IPS-18a (cell line): Measurements from ENCODE around the gene SNRPD1.

Experiments
- H3K27ac ChIP-seq: one replicate; pipeline ENCODE4 v1.5.1; 2013; ENCODE audit warnings: low read length
- H3K27me3 ChIP-seq: one replicate; pipeline ENCODE4 v1.6.1; 2013; ENCODE audit warnings: mild to moderate bottlenecking, low read length; ENCODE audit not compliant: control insufficient read depth, insufficient read depth
- H3K36me3 ChIP-seq: one replicate; pipeline ENCODE4 v1.6.1; 2013; ENCODE audit warnings: low read depth, low read length; ENCODE audit not compliant: control insufficient read depth
- H3K4me1 ChIP-seq: one replicate; pipeline ENCODE4 v1.6.1; 2013; ENCODE audit warnings: low read depth, low read length; ENCODE audit not compliant: control insufficient read depth
- H3K4me3 ChIP-seq: one replicate; pipeline ENCODE4 v1.5.1; 2013; ENCODE audit warnings: low read length
- H3K9ac ChIP-seq: one replicate; pipeline ENCODE4 v1.6.1; 2013; ENCODE audit warnings: mild to moderate bottlenecking, low read length, moderate library complexity
- H3K9me3 ChIP-seq: one replicate; pipeline ENCODE4 v1.6.1; 2013; ENCODE audit warnings: low read depth, low read length; ENCODE audit not compliant: control insufficient read depth

The SNRPD1 gene

DNA sequence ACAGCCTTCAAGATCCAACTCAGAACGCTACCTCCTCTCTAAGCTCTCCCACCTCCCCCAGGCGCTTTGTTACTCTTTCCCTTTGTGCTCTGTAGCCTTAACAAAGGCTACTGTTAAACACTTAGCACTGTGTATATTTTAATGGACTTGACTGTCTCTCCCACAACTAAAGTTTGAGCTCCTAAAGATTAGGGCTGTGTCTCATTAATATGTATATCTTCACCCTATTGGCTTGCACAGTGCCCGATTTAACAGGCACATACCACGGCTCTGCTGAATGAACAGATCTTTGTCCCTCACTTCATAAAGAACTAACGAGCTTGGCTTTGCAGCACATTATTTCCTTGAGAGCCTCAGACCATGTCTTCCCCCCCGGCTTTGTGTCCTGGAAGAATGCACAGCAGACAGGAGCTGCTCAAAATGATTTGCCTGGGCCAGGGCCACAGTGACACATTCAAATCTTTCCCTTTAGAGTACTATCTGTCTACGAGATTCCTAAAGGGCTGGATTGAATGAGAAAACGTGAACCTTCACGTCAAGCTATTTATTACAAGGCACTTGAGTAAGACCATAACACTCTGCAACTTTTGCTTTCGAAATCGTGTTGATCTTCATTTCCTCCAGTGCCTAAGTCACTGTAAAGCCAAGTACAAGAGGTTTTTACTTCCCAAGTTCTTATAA is 70.4 kb downstream of the SNRPD1 start:
- Histone ChIP-seq H3K4me3 (no peak overlapping the region), H3K27me3 (no peaks in the 10 kb centered on the region), H3K4me1 (peaks cover 10% of the 10 kb centered on the region), H3K9ac (no peak overlapping the region), H3K9me3 (no peaks in the 10 kb centered on the region), H3K36me3 (no peaks in the 10 kb centered on the region), H3K27ac (no peak overlapping the region)
